HepG2 (cell line): ENCODE results near the gene NFKBIA.

Source experiments
- ELF1 ChIP-seq: sonication (generic); formaldehyde crosslinking; IDR thresholded peaks from 2 replicates; pipeline ENCODE4 v1.4.0; 2020; ENCODE audit warnings: missing genetic modification reagents
- PAF1 ChIP-seq: IDR thresholded peaks from 2 replicates; pipeline ENCODE4 v1.6.1; 2016; ENCODE audit warnings: missing genetic modification reagents, missing compliant biosample characterization
- TAF1 ChIP-seq: sonication (generic); formaldehyde crosslinking; IDR thresholded peaks from 2 replicates; pipeline ENCODE4 v1.4.0; 2020; ENCODE audit warnings: missing genetic modification reagents
- ZNF549 ChIP-seq: sonication (generic); formaldehyde crosslinking; IDR thresholded peaks from 2 replicates; pipeline ENCODE4 v1.5.0; 2020; ENCODE audit warnings: missing genetic modification reagents
- TF ChIP-seq, protein P1 (sequence below): sonication (generic); formaldehyde crosslinking; IDR thresholded peaks from 2 replicates; pipeline ENCODE4 v1.5.0; 2020; ENCODE audit warnings: missing genetic modification reagents
- TF ChIP-seq, protein P2 (sequence below): sonication (generic); formaldehyde crosslinking; IDR thresholded peaks from 2 replicates; pipeline ENCODE4 v1.5.0; 2020; ENCODE audit warnings: mild to moderate bottlenecking, missing genetic modification reagents, moderate library complexity

DNA sequence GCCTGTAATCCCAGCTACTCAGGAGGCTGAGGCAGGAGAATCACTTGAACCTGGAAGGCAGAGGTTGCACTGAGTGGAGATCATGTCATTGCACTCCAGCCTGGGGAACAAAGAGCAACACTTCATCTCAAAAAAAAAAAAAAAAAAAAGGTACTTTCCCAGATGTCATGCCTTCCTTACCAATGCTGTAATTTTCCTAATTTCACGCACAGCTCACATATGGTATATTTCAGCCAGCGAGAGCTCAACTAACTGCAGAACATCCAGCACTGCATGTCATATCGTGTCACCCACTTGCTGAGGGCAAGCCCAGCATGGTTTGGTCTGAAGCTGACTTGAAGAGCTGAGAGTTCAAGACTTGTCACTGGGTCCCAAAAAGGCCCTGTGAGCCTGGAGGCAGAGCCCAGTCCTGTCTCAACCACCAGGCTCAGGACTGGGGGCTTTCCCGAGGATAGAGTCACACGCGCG, 29.0 kb downstream of the NFKBIA start:
- TF ChIP-seq ELF1 (CRISPR knock-in tag): no peak
- no peak for TF ChIP-seq PAF1 (CRISPR knock-in tag)
- TF ChIP-seq, protein P1, sequence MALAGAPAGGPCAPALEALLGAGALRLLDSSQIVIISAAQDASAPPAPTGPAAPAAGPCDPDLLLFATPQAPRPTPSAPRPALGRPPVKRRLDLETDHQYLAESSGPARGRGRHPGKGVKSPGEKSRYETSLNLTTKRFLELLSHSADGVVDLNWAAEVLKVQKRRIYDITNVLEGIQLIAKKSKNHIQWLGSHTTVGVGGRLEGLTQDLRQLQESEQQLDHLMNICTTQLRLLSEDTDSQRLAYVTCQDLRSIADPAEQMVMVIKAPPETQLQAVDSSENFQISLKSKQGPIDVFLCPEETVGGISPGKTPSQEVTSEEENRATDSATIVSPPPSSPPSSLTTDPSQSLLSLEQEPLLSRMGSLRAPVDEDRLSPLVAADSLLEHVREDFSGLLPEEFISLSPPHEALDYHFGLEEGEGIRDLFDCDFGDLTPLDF (CRISPR knock-in tag): no peak
- TF ChIP-seq, protein P2, sequence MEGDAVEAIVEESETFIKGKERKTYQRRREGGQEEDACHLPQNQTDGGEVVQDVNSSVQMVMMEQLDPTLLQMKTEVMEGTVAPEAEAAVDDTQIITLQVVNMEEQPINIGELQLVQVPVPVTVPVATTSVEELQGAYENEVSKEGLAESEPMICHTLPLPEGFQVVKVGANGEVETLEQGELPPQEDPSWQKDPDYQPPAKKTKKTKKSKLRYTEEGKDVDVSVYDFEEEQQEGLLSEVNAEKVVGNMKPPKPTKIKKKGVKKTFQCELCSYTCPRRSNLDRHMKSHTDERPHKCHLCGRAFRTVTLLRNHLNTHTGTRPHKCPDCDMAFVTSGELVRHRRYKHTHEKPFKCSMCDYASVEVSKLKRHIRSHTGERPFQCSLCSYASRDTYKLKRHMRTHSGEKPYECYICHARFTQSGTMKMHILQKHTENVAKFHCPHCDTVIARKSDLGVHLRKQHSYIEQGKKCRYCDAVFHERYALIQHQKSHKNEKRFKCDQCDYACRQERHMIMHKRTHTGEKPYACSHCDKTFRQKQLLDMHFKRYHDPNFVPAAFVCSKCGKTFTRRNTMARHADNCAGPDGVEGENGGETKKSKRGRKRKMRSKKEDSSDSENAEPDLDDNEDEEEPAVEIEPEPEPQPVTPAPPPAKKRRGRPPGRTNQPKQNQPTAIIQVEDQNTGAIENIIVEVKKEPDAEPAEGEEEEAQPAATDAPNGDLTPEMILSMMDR: no peak
- TF ChIP-seq ZNF549 (CRISPR knock-in tag): no peak
- TF ChIP-seq TAF1 (CRISPR knock-in tag): no peak
